Sigmoid colon (tissue), 7 donors: ENCODE results near the gene ACADM. TPM values are rescaled to one million over a fixed set of nuclear protein-coding genes. Genes with fewer than 3 reads are reported as not detected.
A peak's percentile ranks its signal among the peaks of the same experiment; 100 is the strongest.
"Not testable (repeated sequence)": the region's sequence is repeated elsewhere in the genome, so short reads cannot be mapped to it uniquely, and the experiment has no call there.

ENCODE experiments used
- DNase-seq: peaks from one replicate; pipeline ENCODE4 v3.0.0-alpha.2; 2019
- H3K27ac ChIP-seq, 4 donors: fragments of 200-600 bp; sonication (generic); one replicate each; pipeline ENCODE4 v1.5.1; 2016 to 2019; ENCODE audit warnings: mild to moderate bottlenecking in 1 of 4
- H3K27me3 ChIP-seq, 3 donors: fragments of 200-600 bp; sonication (generic); one replicate each; pipeline ENCODE4 v1.5.1; 2019; ENCODE audit warnings: mild to moderate bottlenecking in 1 of 3
- H3K36me3 ChIP-seq, 4 donors: fragments of 200-600 bp; sonication (generic); one replicate each; pipeline ENCODE4 v1.5.1; 2016 to 2019
- H3K4me1 ChIP-seq, 4 donors: fragments of 200-600 bp; sonication (generic); one replicate each; pipeline ENCODE4 v1.5.1; 2017 to 2019
- H3K4me3 ChIP-seq, 4 donors: fragments of 200-600 bp; sonication (generic); one replicate each; pipeline ENCODE4 v1.5.1; 2017 to 2019; ENCODE audit warnings: mild to moderate bottlenecking in 2 of 4, moderate library complexity in 1 of 4
- H3K9me3 ChIP-seq, 4 donors: fragments of 200-600 bp in 3 of 4; sonication (generic) in 3 of 4; one replicate each; pipeline versions ENCODE4 v1.5.1 to v1.6.1; 2013 to 2019
- CTCF ChIP-seq, 4 experiments: fragments of 450-650 bp in 3 of 4; fragments of 200-600 bp in 1 of 4; IDR thresholded peaks; one replicate each; pipeline ENCODE4 v1.5.1; 2016 to 2019; ENCODE audit warnings: antibody characterized with exemption in 4 of 4, mild to moderate bottlenecking in 3 of 4, moderate library complexity in 2 of 4
- EP300 ChIP-seq, 4 donors: sonication (generic); formaldehyde crosslinking; IDR thresholded peaks; one replicate each; pipeline ENCODE4 v1.6.1; 2017; ENCODE audit warnings: antibody characterized with exemption in 4 of 4
- POLR2A ChIP-seq, 2 donors: fragments of 450-650 bp; IDR thresholded peaks; one replicate each; pipeline ENCODE4 v1.6.1; 2016; ENCODE audit warnings: antibody characterized with exemption in 2 of 2, mild to moderate bottlenecking in 2 of 2, moderate library complexity in 2 of 2
- POLR2AphosphoS5 ChIP-seq, 4 donors: sonication (generic); formaldehyde crosslinking; IDR thresholded peaks; one replicate each; pipeline ENCODE4 v1.6.1; 2017; ENCODE audit warnings: antibody characterized with exemption in 4 of 4
- WGBS, 2 donors: extraction: QIAGEN DNeasy Blood & Tissue Kit; methylation state at CpG; one replicate each; pipeline ENCODE4 v1.1.7; 2013; 5-methylcytosine and 5-hydroxymethylcytosine counted together
- intact Hi-C: fragments of 100-400 bp; cut with DNase I; formaldehyde crosslinking; loops from one replicate; pipeline ENCODE4 v1.15.1; 2023
- polyA plus RNA-seq, 3 donors: library from polyadenylated mRNA; stranded (reverse); fragments of 200-250 nt; gene quantifications; one replicate each; pipeline ENCODE4 v1.2.3, GENCODE V29; 2013
- total RNA-seq, 4 donors: library from RNA; depleted of rRNA; stranded (reverse); fragments of >200 nt; gene quantifications; one replicate each; pipeline ENCODE4 v1.1.0, GENCODE V29; 2016
- donor health status: healthy with polysubstance abuse.
- donor health status: Bipolar disorder and iron deficiency.
- donor health status: healthy.

Gene ACADM
- total and polyA plus RNA-seq, 7 donors = 33.0 to 197 (median 63.1) TPM

DNA sequence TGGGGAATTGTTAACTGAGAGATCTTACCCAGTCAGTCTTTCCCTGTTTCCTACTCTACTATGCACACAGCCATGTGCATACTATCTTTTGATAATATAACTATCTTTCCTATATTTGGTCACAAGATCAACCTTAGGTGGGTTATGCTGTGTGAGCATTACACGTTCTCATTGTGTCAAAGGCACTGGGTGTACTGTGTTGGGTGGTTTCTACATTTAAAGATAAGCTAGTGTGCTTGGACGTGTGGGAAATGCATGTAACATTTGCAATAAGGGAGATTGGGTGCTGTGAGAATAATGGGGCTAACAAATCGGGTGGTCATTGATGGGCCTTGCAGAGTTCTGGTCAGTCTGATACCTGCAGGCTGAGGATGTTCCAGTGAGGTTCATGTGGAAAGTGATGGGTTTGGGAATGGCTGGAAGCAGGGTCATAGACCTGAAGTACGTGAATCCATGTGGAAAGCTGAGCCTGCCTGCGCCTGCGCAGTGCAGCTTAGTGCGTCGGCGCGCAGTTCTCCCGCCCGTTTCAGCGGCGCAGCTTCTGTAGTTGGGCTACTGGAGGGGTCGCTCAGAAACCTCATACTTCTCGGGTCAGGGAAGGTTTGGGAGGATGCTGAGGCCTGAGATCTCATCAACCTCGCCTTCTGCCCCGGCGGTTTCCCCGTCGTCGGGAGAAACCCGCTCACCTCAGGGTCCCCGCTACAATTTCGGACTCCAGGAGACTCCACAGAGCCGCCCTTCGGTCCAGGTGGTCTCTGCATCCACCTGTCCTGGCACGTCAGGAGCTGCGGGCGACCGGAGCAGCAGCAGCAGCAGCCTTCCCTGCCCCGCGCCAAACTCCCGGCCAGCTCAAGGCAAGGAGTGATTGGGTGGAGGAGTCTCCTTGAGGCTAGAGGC lies 72.1 kb downstream of the ACADM start, which contains the start of gene MSH4:
MSH4 (plus strand) TSS at position 507 of the 897 bp plus-strand sequence; CDS start at position 611, 104 bp downstream.
- intact Hi-C loops = no loop called here
- 82 to 92% methylated on average over 34 of the region's 34 CpGs for WGBS, 2 donors
- peaks cover 10 to 56% (median 38%) of the 10 kb centered on the region in 4 donors for H3K36me3 ChIP-seq
- TF ChIP-seq EP300 (IDR thresholded peaks at IDR 0.05) (no peak), CTCF (IDR thresholded peaks at IDR 0.05) (no peak), POLR2A (IDR thresholded peaks at IDR 0.05) (no peak), POLR2AphosphoS5 (IDR thresholded peaks at IDR 0.05) (no peak)
- no peaks in the 10 kb centered on the region for H3K4me1 ChIP-seq
- no peak for DNase-seq
- no peaks in the 10 kb centered on the region for H3K27me3 ChIP-seq
- no peaks in the 10 kb centered on the region for H3K9me3 ChIP-seq
- peak within 1 kb of the TSS in 2 of 4 donors; percentile 4 to 10 for H3K4me3 ChIP-seq
- no peak within 1 kb of the TSS for H3K27ac ChIP-seq

DNA sequence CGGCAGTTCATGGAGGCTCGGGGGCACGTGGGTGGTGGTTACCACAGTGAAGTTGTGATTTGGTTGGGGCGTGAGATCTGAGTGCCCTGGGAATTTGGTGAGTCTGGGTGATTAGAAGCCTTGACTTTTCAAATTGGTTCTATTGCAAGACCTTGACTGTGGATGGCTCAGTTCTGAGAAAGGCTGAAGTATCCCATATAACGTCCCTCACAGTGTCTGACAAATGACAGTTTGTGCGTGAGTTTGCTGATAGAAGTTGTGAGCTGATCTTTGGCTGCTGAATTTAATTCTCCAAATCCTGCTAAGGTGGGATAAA lies 72.7 kb downstream of the ACADM start:
- intact Hi-C loops = no loop called here
- 76 to 90% methylated on average over 6 of the region's 6 CpGs for WGBS, 2 donors
- peaks cover 10 to 50% (median 35%) of the 10 kb centered on the region in 4 donors for H3K36me3 ChIP-seq
- no peak for TF ChIP-seq EP300 (IDR thresholded peaks at IDR 0.05)
- no peak for TF ChIP-seq POLR2A (IDR thresholded peaks at IDR 0.05)
- TF ChIP-seq CTCF (IDR thresholded peaks at IDR 0.05) = no peak
- no peak for TF ChIP-seq POLR2AphosphoS5 (IDR thresholded peaks at IDR 0.05)
- no peaks in the 10 kb centered on the region for H3K4me1 ChIP-seq
- DNase-seq = no peak
- no peaks in the 10 kb centered on the region for H3K27me3 ChIP-seq
- H3K4me3 ChIP-seq = no peak overlapping the region
- H3K9me3 ChIP-seq = no peaks in the 10 kb centered on the region
- H3K27ac ChIP-seq = no peak overlapping the region

GRCh38 chr1:75797606-75798216 lies 73.2 kb downstream of the ACADM start:
- TF ChIP-seq CTCF (IDR thresholded peaks at IDR 0.05) (no peak), POLR2A (IDR thresholded peaks at IDR 0.05) (no peak), EP300 (IDR thresholded peaks at IDR 0.05) (no peak), POLR2AphosphoS5 (IDR thresholded peaks at IDR 0.05) (no peak)
- peaks cover 10 to 45% (median 31%) of the 10 kb centered on the region in 4 donors for H3K36me3 ChIP-seq

GRCh38 chr1:75801480-75801879 lies 77.0 kb downstream of the ACADM start:
- H3K27ac ChIP-seq, H3K36me3 ChIP-seq, H3K9me3 ChIP-seq, H3K4me1 ChIP-seq, intact Hi-C loops, DNase-seq, H3K4me3 ChIP-seq, H3K27me3 ChIP-seq: not testable (repeated sequence)
- WGBS, 2 donors = 72 to 94% methylated on average over 2 of the region's 2 CpGs

More at GRCh38 chr1:75797606-75798216, 73.2 kb downstream of the ACADM start:
- no peaks in the 10 kb centered on the region for H3K4me1 ChIP-seq
- H3K27ac ChIP-seq = no peak overlapping the region
- no peak overlapping the region for H3K4me3 ChIP-seq
- intact Hi-C loops = no loop called here
- 91 to 95% methylated on average over 13 of the region's 13 CpGs for whole genome bisulfite sequencing, 2 donors
- DNase-seq = no peak
- H3K27me3 ChIP-seq = no peaks in the 10 kb centered on the region
- H3K9me3 ChIP-seq = no peaks in the 10 kb centered on the region

GRCh38 chr1:75808921-75809320 lies 84.4 kb downstream of the ACADM start:
- no peaks in the 10 kb centered on the region for H3K36me3 ChIP-seq
- 36 to 81% methylated on average over 4 of the region's 4 CpGs for WGBS, 2 donors
- no peaks in the 10 kb centered on the region for H3K9me3 ChIP-seq
- no peak overlapping the region for H3K27ac ChIP-seq
- H3K27me3 ChIP-seq = no peaks in the 10 kb centered on the region
- no peak for DNase-seq
- no peak for TF ChIP-seq CTCF (IDR thresholded peaks at IDR 0.05)
- no peak for TF ChIP-seq POLR2AphosphoS5 (IDR thresholded peaks at IDR 0.05)
- TF ChIP-seq EP300 (IDR thresholded peaks at IDR 0.05) = no peak
- TF ChIP-seq POLR2A (IDR thresholded peaks at IDR 0.05) = no peak
- no peak overlapping the region for H3K4me3 ChIP-seq
- no peaks in the 10 kb centered on the region for H3K4me1 ChIP-seq
- intact Hi-C loops = no loop called here

DNA sequence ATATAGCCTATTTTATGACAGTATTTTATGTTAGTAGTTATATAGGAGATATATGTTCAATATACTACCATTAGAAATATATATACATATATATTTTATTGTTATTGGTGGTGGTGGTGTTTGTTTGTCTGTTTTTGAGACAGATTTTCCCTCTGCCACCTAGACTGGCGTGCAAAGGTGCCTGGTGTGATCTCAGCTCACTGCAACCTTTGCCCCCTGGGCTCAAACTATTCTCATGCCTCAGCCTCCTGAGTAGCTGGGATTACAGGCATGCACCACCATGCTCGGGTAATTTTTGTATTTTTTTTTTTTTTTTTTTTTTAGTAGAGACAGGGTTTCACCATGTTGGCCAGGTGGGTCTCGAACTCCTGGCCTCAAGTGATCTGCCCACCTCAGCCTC lies 85.6 kb downstream of the ACADM start:
- H3K9me3 ChIP-seq, H3K36me3 ChIP-seq, H3K27me3 ChIP-seq, intact Hi-C loops, H3K4me1 ChIP-seq, H3K27ac ChIP-seq, DNase-seq, H3K4me3 ChIP-seq: not testable (repeated sequence)
- 53 to 89% methylated on average over 3 of the region's 3 CpGs for WGBS, 2 donors
